ENCODE data around the gene MYT1.

Gene MYT1

GRCh38 chr20:64193058-64193457, 28.8 kb downstream of the MYT1 start:
- POLR2A ChIA-PET: no interaction called here
- DNase-seq (ENCODE audit: low read depth, low spot score): no peak
- TF ChIP-seq CTCF (IDR thresholded peaks at IDR 0.05; ENCODE audit: insufficient read depth, low read length, missing control alignments): no peak
- H3K4me3 ChIP-seq (ENCODE audit: low read depth, low read length): no peak overlapping the region
- CTCF ChIA-PET: interaction anchor here (0.9 to 1.3 kb wide), 2 partner anchors 9 to 16 kb away, joined by 3 read pairs; no protein-coding TSS in a partner anchor

GRCh38 chr20:64194269-64194668, 30.0 kb downstream of the MYT1 start:
- no peak overlapping the region for H3K4me3 ChIP-seq (ENCODE audit: low read depth, low read length)
- POLR2A ChIA-PET: no interaction called here
- no peak for TF ChIP-seq CTCF (IDR thresholded peaks at IDR 0.05; ENCODE audit: insufficient read depth, low read length, missing control alignments)
- CTCF ChIA-PET: interaction anchor here (1.3 kb wide), 1 partner anchor 10 kb away, joined by 3 read pairs; no protein-coding TSS in a partner anchor
- DNase-seq (ENCODE audit: low read depth, low spot score): no peak

GRCh38 chr20:64196309-64196708, 32.1 kb downstream of the MYT1 start:
- POLR2A ChIA-PET: no interaction called here

GRCh38 chr20:64196847-64197306, 32.6 kb downstream of the MYT1 start:
- CTCF ChIA-PET: no interaction called here
- no peak for DNase-seq (ENCODE audit: low read depth, low spot score)
- POLR2A ChIA-PET: no interaction called here
- H3K4me3 ChIP-seq (ENCODE audit: low read depth, low read length): no peak overlapping the region
- TF ChIP-seq CTCF (IDR thresholded peaks at IDR 0.05; ENCODE audit: insufficient read depth, low read length, missing control alignments): no peak

More at GRCh38 chr20:64196309-64196708, 32.1 kb downstream of the MYT1 start:
- no peak for DNase-seq (ENCODE audit: low read depth, low spot score)
- CTCF ChIA-PET: no interaction called here
- H3K4me3 ChIP-seq (ENCODE audit: low read depth, low read length): no peak overlapping the region
- no peak for TF ChIP-seq CTCF (IDR thresholded peaks at IDR 0.05; ENCODE audit: insufficient read depth, low read length, missing control alignments)

- no peak for TF ChIP-seq CTCF (IDR thresholded peaks at IDR 0.05; ENCODE audit: insufficient read depth, low read length, missing control alignments)
- no peak for DNase-seq (ENCODE audit: low read depth, low spot score)
- no peak overlapping the region for H3K4me3 ChIP-seq (ENCODE audit: low read depth, low read length)
- CTCF ChIA-PET: no interaction called here
- POLR2A ChIA-PET: no interaction called here
Measured at GRCh38 chr20:64198347-64198746, 34.1 kb downstream of the MYT1 start.

GRCh38 chr20:64199395-64199794, 35.1 kb downstream of the MYT1 start:
- ChIA-PET CTCF (no interaction called here), POLR2A (no interaction called here)
- TF ChIP-seq CTCF (IDR thresholded peaks at IDR 0.05; ENCODE audit: insufficient read depth, low read length, missing control alignments): no peak
- no peak for DNase-seq (ENCODE audit: low read depth, low spot score)
- no peak overlapping the region for H3K4me3 ChIP-seq (ENCODE audit: low read depth, low read length)

All from AG04449 (cell line).